ENCODE results near the gene TMEM123. TPM values are rescaled to one million over a fixed set of nuclear protein-coding genes. Genes with fewer than 3 reads are reported as not detected.

The TMEM123 gene
- polyA plus RNA-seq, 1 experiment: 200 TPM

DNA sequence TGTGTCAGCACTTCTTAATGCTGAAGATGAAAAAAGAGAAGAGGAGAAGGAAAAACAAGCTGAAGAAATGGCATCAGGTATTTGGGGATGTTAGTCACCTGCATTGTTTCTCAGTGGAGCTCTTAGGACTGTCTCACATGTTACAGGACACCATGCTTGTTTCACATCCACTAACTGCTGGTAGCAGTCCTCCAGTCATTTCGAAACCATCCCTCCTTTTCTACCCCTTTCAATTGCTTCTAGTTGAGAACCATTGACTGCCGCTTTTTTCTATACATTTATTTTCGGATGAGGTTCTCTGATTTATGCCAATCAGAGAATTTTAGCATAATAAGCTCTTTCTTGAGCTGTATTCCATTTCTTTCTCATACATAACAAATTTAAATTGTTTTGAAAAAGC is 84.1 kb downstream of the TMEM123 start:
- TF ChIP-seq CTCF (IDR thresholded peaks at IDR 0.05; ENCODE audit: insufficient read depth, low read depth, low read length): no peak
- no peaks in the 10 kb centered on the region for H3K27me3 ChIP-seq (ENCODE audit: control insufficient read depth, insufficient read depth, low read length)
- H3K4me3 ChIP-seq (ENCODE audit: low read depth, low read length): no peak overlapping the region
- ChIA-PET CTCF (interaction anchor here (0.6 to 0.7 kb wide), 2 partner anchors 126 to 244 kb away, joined by 3 read pairs; no protein-coding TSS in a partner anchor), POLR2A (no interaction called here)
- DNase-seq (ENCODE audit: low read depth): no peak
- peaks cover 5% of the 10 kb centered on the region for H3K36me3 ChIP-seq (ENCODE audit: control insufficient read depth, insufficient read depth, low read length)

DNA sequence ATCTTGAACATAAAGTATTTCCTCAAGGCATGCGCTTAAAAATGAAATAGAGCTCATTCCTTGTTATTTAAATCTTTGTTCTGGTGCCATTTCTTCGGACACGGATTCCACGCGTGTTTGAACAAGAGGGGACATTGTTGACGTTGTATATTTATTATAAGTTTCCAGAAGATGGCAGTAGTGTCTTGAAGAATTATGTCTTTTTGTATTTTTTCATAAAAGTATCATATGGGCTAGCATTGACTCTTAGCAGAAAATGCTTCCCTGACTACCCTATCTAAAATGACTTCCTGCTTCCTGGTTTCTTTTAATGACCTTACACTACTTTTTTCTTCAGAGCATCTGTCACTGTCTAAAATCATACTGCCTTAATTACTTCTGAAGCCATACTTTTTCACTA is 85.2 kb downstream of the TMEM123 start:
- POLR2A ChIA-PET: no interaction called here

GRCh38 chr11:102364991-102365390 is 87.6 kb downstream of the TMEM123 start:
- Histone ChIP-seq H3K27me3 (ENCODE audit: control insufficient read depth, insufficient read depth, low read length) (no peaks in the 10 kb centered on the region), H3K36me3 (ENCODE audit: control insufficient read depth, insufficient read depth, low read length) (peaks cover 10% of the 10 kb centered on the region), H3K4me3 (ENCODE audit: low read depth, low read length) (no peak overlapping the region)
- no peak for DNase-seq (ENCODE audit: low read depth)
- TF ChIP-seq CTCF (IDR thresholded peaks at IDR 0.05; ENCODE audit: insufficient read depth, low read depth, low read length): no peak
- CTCF ChIA-PET: interaction anchor here (1.0 to 2.2 kb wide), 2 partner anchors 26 to 131 kb away, joined by 3 to 15 read pairs; no protein-coding TSS in a partner anchor
- POLR2A ChIA-PET: no interaction called here

More for the DNA sequence above, 85.2 kb downstream of the TMEM123 start:
- Histone ChIP-seq H3K36me3 (ENCODE audit: control insufficient read depth, insufficient read depth, low read length) (peaks cover 5% of the 10 kb centered on the region), H3K4me3 (ENCODE audit: low read depth, low read length) (no peak overlapping the region), H3K27me3 (ENCODE audit: control insufficient read depth, insufficient read depth, low read length) (no peaks in the 10 kb centered on the region)
- DNase-seq (ENCODE audit: low read depth): no peak
- 0 out of 2 replicates have a peak, but pooled peaks have one; percentile 19 for TF ChIP-seq CTCF (IDR thresholded peaks at IDR 0.05; ENCODE audit: insufficient read depth, low read depth, low read length)
- CTCF ChIA-PET: interaction anchor here (1.5 to 2.2 kb wide), 3 partner anchors 22 to 129 kb away, joined by 4 to 15 read pairs (median 6); no protein-coding TSS in a partner anchor

DNA sequence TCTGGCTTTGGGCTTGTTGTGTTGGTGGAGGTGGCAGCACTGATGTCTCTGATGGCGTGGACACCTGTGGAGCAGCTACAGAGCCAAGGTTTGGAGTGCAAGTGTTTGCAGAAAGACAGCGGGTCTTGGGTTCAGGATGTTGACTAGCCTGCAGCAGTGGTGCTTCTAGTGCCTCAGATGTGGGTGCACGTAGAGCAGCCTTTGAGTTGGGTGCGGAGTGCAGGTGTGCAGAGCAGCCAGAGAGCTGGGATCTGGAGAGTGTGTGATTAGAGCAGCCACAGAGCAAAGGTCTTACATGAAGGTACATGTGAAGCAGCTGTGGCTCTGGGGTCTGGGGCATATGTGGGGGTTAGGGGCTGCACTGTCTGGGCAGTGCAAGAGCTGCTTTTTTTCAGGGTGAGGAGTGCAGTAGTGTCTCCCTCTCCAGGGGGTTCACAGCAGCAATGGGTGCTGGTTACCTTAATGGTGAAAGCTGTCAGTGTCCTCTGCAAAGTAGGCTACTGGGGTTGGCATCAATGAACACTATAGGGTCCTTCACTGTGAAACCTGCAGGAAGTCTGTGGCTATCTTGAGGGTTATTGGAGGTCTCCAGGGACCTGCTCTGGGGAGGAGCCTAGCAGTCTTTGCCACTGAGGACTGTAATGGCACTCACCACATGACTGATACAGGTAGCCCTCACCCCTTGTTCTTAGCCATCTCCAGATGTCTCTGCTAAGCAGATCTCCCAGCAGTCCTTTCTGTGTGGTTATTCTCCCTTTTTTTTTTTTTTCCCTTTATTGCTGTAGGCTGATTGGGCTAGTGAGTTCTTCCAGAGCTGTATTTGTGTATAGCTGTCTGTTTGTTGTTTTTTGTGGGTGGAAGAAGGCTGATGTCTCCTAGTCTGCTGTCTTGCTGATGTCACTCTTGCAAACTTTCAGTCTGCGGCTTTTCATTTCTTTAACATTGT is 91.2 kb downstream of the TMEM123 start:
- no peak for TF ChIP-seq CTCF (IDR thresholded peaks at IDR 0.05; ENCODE audit: insufficient read depth, low read depth, low read length)
- CTCF ChIA-PET: interaction anchor here (0.6 to 2.6 kb wide), 4 partner anchors 12 to 34 kb away, joined by 3 to 8 read pairs (median 4); no protein-coding TSS in a partner anchor
- no peak overlapping the region for H3K4me3 ChIP-seq (ENCODE audit: low read depth, low read length)
- peaks cover 10% of the 10 kb centered on the region for H3K36me3 ChIP-seq (ENCODE audit: control insufficient read depth, insufficient read depth, low read length)
- no peak for DNase-seq (ENCODE audit: low read depth)
- H3K27me3 ChIP-seq (ENCODE audit: control insufficient read depth, insufficient read depth, low read length): no peaks in the 10 kb centered on the region
- POLR2A ChIA-PET: interaction anchor here (0.6 kb wide), 1 partner anchor 400 kb away, joined by 10 read pairs; no protein-coding TSS in a partner anchor

DNA sequence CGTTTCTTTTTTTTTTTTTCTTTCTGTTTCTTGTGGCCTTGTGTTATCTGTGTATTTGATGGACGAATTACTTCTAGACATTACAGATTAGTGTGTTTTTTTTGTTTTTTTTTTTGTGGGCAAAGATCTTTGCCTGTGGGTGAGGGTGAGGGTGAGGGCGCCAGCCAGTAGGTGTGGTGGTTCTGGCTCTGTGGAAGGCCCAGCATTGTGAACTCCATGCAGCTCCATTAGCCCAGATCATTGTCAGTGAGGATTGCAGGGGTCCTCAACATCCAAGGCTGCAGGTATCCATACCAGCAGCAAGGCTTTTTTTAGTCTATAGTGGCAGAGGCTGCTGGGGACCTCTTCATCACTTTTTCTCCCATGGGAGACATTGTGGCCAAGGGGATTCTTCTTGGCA is 91.9 kb downstream of the TMEM123 start:
- CTCF ChIA-PET: interaction anchor here (0.6 to 2.6 kb wide), 4 partner anchors 11 to 1099 kb away, joined by 3 to 8 read pairs (median 4); no protein-coding TSS in a partner anchor
- Histone ChIP-seq H3K4me3 (ENCODE audit: low read depth, low read length) (no peak overlapping the region), H3K27me3 (ENCODE audit: control insufficient read depth, insufficient read depth, low read length) (no peaks in the 10 kb centered on the region), H3K36me3 (ENCODE audit: control insufficient read depth, insufficient read depth, low read length) (peaks cover 10% of the 10 kb centered on the region)
- POLR2A ChIA-PET: no interaction called here
- TF ChIP-seq CTCF (IDR thresholded peaks at IDR 0.05; ENCODE audit: insufficient read depth, low read depth, low read length): no peak
- no peak for DNase-seq (ENCODE audit: low read depth)

Measured in BJ (cell line).